Fibroblast of the aortic adventitia (primary cell): ENCODE results near the gene PEG3. TPM values are rescaled to one million over a fixed set of nuclear protein-coding genes. Genes with fewer than 3 reads are reported as not detected.

ENCODE experiments used
- DNase-seq: peaks from one replicate; pipeline ENCODE4 v3.0.0-alpha.2; 2010; ENCODE audit warnings: low read depth
- H3K4me3 ChIP-seq: 2 replicates; pipeline ENCODE4 v1.5.1; 2011; ENCODE audit warnings: low read depth, mild to moderate bottlenecking, control low read depth, low read length, moderate library complexity
- CTCF ChIP-seq: IDR thresholded peaks from 2 replicates; pipeline ENCODE4 v1.5.1; 2011; ENCODE audit warnings: mild to moderate bottlenecking, low read length, control low read depth, inconsistent platforms; ENCODE audit not compliant: insufficient read depth
- total RNA-seq: library from RNA; depleted of rRNA; stranded (reverse); fragments of >200 nt; gene quantifications from 2 replicates; pipeline ENCODE4 v1.2.3, GENCODE V29; 2012; ENCODE audit warnings: low replicate concordance

Gene PEG3
- total RNA-seq, 1 donor, result 0.18 TPM

- H3K4me3 ChIP-seq, result no peak overlapping the region
- no peak for TF ChIP-seq CTCF
- no peak for DNase-seq
Measured at GRCh38 chr19:56834564-56835375, 5.8 kb downstream of the PEG3 start.

GRCh38 chr19:56832352-56832928, 8.1 kb downstream of the PEG3 start:
- no peak for TF ChIP-seq CTCF
- DNase-seq, result no peak
- H3K4me3 ChIP-seq, result no peak overlapping the region

- DNase-seq, result no peak
- H3K4me3 ChIP-seq, result no peak overlapping the region
- TF ChIP-seq CTCF, result no peak
Measured at GRCh38 chr19:56831255-56831654, 9.3 kb downstream of the PEG3 start.

GRCh38 chr19:56829596-56829995, 10.9 kb downstream of the PEG3 start:
- no peak for DNase-seq
- H3K4me3 ChIP-seq, result no peak overlapping the region
- no peak for TF ChIP-seq CTCF

GRCh38 chr19:56827708-56828107, 12.8 kb downstream of the PEG3 start:
- DNase-seq, result no peak
- no peak overlapping the region for H3K4me3 ChIP-seq
- TF ChIP-seq CTCF, result no peak

GRCh38 chr19:56823956-56824355, 16.6 kb downstream of the PEG3 start:
- no peak for TF ChIP-seq CTCF
- no peak for DNase-seq
- no peak overlapping the region for H3K4me3 ChIP-seq

GRCh38 chr19:56823417-56823816, 17.1 kb downstream of the PEG3 start:
- H3K4me3 ChIP-seq, result no peak overlapping the region
- no peak for DNase-seq
- no peak for TF ChIP-seq CTCF
